Measurements from ENCODE around the gene NCOR1.

DNA sequence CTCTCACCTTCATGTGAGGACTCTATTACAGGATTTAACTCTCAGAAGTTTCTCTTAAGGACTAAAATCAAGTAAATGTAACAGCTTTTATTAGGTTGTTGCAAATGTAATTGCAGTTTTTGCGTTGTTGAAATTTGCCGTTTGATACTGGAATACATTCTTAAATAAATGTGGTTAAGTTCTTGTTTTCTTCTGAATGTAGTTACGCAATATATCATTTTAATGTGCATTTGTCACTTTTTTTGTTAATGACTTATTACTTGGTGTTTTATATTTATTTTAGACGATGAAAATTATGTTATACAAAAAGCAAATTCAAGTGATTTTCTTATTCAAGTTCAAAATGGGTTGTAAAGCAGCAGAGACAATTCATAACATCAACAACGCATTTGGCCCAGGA lies 139.4 kb downstream of the NCOR1 start:
- TF ChIP-seq, protein P1, sequence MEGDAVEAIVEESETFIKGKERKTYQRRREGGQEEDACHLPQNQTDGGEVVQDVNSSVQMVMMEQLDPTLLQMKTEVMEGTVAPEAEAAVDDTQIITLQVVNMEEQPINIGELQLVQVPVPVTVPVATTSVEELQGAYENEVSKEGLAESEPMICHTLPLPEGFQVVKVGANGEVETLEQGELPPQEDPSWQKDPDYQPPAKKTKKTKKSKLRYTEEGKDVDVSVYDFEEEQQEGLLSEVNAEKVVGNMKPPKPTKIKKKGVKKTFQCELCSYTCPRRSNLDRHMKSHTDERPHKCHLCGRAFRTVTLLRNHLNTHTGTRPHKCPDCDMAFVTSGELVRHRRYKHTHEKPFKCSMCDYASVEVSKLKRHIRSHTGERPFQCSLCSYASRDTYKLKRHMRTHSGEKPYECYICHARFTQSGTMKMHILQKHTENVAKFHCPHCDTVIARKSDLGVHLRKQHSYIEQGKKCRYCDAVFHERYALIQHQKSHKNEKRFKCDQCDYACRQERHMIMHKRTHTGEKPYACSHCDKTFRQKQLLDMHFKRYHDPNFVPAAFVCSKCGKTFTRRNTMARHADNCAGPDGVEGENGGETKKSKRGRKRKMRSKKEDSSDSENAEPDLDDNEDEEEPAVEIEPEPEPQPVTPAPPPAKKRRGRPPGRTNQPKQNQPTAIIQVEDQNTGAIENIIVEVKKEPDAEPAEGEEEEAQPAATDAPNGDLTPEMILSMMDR (IDR thresholded peaks at IDR 0.05) = no peak
- no peak for TF ChIP-seq POLR2A (IDR thresholded peaks at IDR 0.05)
